K562 (cell line): ENCODE results near the gene CIAO2B. TPM values are rescaled to one million over a fixed set of nuclear protein-coding genes. Genes with fewer than 3 reads are reported as not detected.

Experiments used
- ATAC-seq: fragments of 200-7000 bp; cut with Tn5 transposase; 3 replicates; pipeline ENCODE4 v1.9.1; 2020; ENCODE audit warnings: moderate library complexity
- BruUV-seq: library from RNA; stranded (reverse); fragments of 400-500 nt; replicated peaks from 2 replicates; lab custom pipeline; 2021; lab: Mats Ljungman, UMichigan
- CTCF ChIA-PET: fragments of 300-600 bp; formaldehyde crosslinking; extraction: SDS; loops from one replicate; lab custom pipeline; 2021; ENCODE audit warnings: low intra/inter-chr PET ratio; lab: Yijun Ruan, JAX
- POLR2A ChIA-PET: fragments of 300-600, 350-650 bp; sonication (Branson Sonifier 250); formaldehyde crosslinking; extraction: SDS; loops from one replicate; lab custom pipeline; 2021; ENCODE audit warnings: antibody characterized with exemption, inconsistent platforms; lab: Yijun Ruan, JAX
- DNase-seq, 4 experiments: peaks; one replicate each; pipeline versions ENCODE4 v3.0.0 to v3.0.0-alpha.2; 2011 to 2018; ENCODE audit warnings: low spot score in 3 of 4, mixed read lengths in 3 of 4; ENCODE audit errors: extremely low read depth in 1 of 4
- FAIRE-seq: peaks from 2 replicates; lab custom pipeline; 2011; peaks lifted over from hg19 to GRCh38; lab: Jason Lieb, UNC
- H2AFZ ChIP-seq: 2 replicates; pipeline ENCODE4 v1.6.0; 2011; ENCODE audit warnings: low read depth, low read length, control low read depth, inconsistent platforms
- H3K27ac ChIP-seq: fragments of 200-600 bp; 3 replicates; pipeline ENCODE4 v1.8.0; 2011; ENCODE audit warnings: low read depth, mild to moderate bottlenecking, control low read depth, inconsistent platforms, low read length, moderate library complexity, mixed read lengths; ENCODE audit errors: extremely low read depth
- H3K27me3 ChIP-seq, 2 experiments: fragments of 300-600 bp in 1 of 2; 2 replicates in 1 of 2; 3 replicates in 1 of 2; pipeline versions ENCODE4 v1.6.0 to v1.8.0; 2011; ENCODE audit warnings: inconsistent platforms in 2 of 2, low read length in 2 of 2, mild to moderate bottlenecking in 1 of 2, mixed read lengths in 1 of 2, moderate library complexity in 1 of 2; ENCODE audit not compliant: control insufficient read depth in 2 of 2, insufficient read depth in 2 of 2
- H3K36me3 ChIP-seq: fragments of 300-600 bp; 3 replicates; pipeline ENCODE4 v1.8.0; 2011; ENCODE audit warnings: mild to moderate bottlenecking, low read length, inconsistent platforms; ENCODE audit not compliant: control insufficient read depth, insufficient read depth
- H3K4me1 ChIP-seq, 2 experiments: fragments of 200-600 bp in 1 of 2; replicated peaks in 1 of 2; 2 replicates in 1 of 2; 3 replicates in 1 of 2; pipeline versions ENCODE4 v1.5.1 to v1.8.0; 2011; ENCODE audit warnings: inconsistent platforms in 2 of 2, low read length in 2 of 2, mild to moderate bottlenecking in 1 of 2, mixed read lengths in 1 of 2, moderate library complexity in 1 of 2; ENCODE audit not compliant: control insufficient read depth in 2 of 2, insufficient read depth in 2 of 2
- H3K4me2 ChIP-seq: 2 replicates; pipeline ENCODE4 v1.6.1; 2011; ENCODE audit warnings: low read length, control low read depth, inconsistent platforms, mixed read lengths; ENCODE audit not compliant: insufficient read depth
- H3K4me3 ChIP-seq: fragments of 200-600 bp; sonication (generic), shearing (Covaris generic); 2 replicates; pipeline ENCODE4 v1.5.1; 2016; ENCODE audit warnings: control low read depth, inconsistent platforms
- H3K79me2 ChIP-seq: fragments of 200-600 bp; 3 replicates; pipeline ENCODE4 v1.8.0; 2011; ENCODE audit warnings: low read length, inconsistent platforms; ENCODE audit not compliant: control insufficient read depth, insufficient read depth
- H3K9ac ChIP-seq, 2 experiments: 2 replicates each; pipeline versions ENCODE4 v1.6.0 to v1.6.1; 2011; ENCODE audit warnings: low read depth in 2 of 2, low read length in 2 of 2, control low read depth in 1 of 2, inconsistent platforms in 1 of 2, mild to moderate bottlenecking in 1 of 2, mixed read lengths in 1 of 2; ENCODE audit not compliant: insufficient read depth in 1 of 2
- H3K9me1 ChIP-seq: one replicate; pipeline ENCODE4 v1.6.0; 2011; ENCODE audit warnings: inconsistent platforms, mild to moderate bottlenecking, low read length, moderate library complexity; ENCODE audit not compliant: control insufficient read depth, insufficient read depth
- H3K9me3 ChIP-seq: replicated peaks from 2 replicates; pipeline ENCODE4 v1.5.1; 2011; ENCODE audit warnings: low read depth, low read length, inconsistent platforms; ENCODE audit not compliant: control insufficient read depth, insufficient read depth
- H4K20me1 ChIP-seq: replicated peaks from 2 replicates; pipeline ENCODE4 v1.6.1; 2011; ENCODE audit warnings: low read length, inconsistent platforms, mixed read lengths; ENCODE audit not compliant: control insufficient read depth, insufficient read depth
- CBX8 ChIP-seq: fragments of 200-600 bp; sonication (generic); IDR thresholded peaks from 2 replicates; pipeline ENCODE4 v1.6.1; 2012; ENCODE audit warnings: borderline replicate concordance, mixed run types, low read depth, mild to moderate bottlenecking, moderate library complexity, mixed read lengths, low read length, control low read depth, inconsistent platforms; ENCODE audit not compliant: poor library complexity, severe bottlenecking; ENCODE audit errors: extremely low read depth
- FOXK1 ChIP-seq: sonication (generic); formaldehyde crosslinking; IDR thresholded peaks from 2 replicates; pipeline ENCODE4 v1.8.0; 2022; ENCODE audit warnings: missing genetic modification reagents, mild to moderate bottlenecking, borderline replicate concordance
- PHF21A ChIP-seq: fragments of 450-650 bp; IDR thresholded peaks from 2 replicates; pipeline ENCODE4 v1.6.1; 2017; ENCODE audit warnings: low read depth, borderline replicate concordance
- TEAD1 ChIP-seq, 2 experiments: fragments of 450-650 bp in 1 of 2; sonication (generic) in 1 of 2; formaldehyde crosslinking; IDR thresholded peaks; 2 replicates each; pipeline versions ENCODE4 v1.4.0 to v1.8.0; 2020 to 2022; ENCODE audit warnings: mild to moderate bottlenecking in 2 of 2, missing genetic modification reagents in 1 of 2
- WGBS: fragments of 100-300 bp; shearing (Covaris generic); methylation state at CpG from one replicate; pipeline ENCODE4 v1.1.6; 2016; ENCODE audit warnings: low coverage, mixed read lengths; ENCODE audit not compliant: insufficient coverage; ENCODE audit errors: missing lambda C conversion rate; 5-methylcytosine and 5-hydroxymethylcytosine counted together
- in situ Hi-C: fragments of 300-500 bp; cut with MboI; formaldehyde crosslinking; loops from 4 replicates; pipeline ENCODE4 v1.15.0; 2018; ENCODE audit warnings: inconsistent platforms, mixed read lengths
- intact Hi-C: fragments of 100-400 bp; cut with micrococcal nuclease; formaldehyde crosslinking; loops from 2 replicates; pipeline ENCODE4 v1.14.2; 2022
- polyA plus RNA-seq, 8 experiments: library from polyadenylated mRNA; depleted of rRNA in 4 of 8; stranded (reverse) in 5 of 8; unstranded in 3 of 8; fragments of >200 nt; fragmentation: Nextera tagmentation in 2 of 8; fragmentation: Illumina TruSeq in 1 of 8; extraction: Ambion mirVana in 2 of 8; extraction: Trizol in 1 of 8; gene quantifications; 2 replicates each; pipeline versions ENCODE4 v1.2.1 to v1.2.3, GENCODE V29; 2011 to 2014; ENCODE audit warnings: inconsistent platforms in 1 of 8, missing spikeins in 1 of 8
- total RNA-seq, 7 experiments: library from RNA; depleted of rRNA in 6 of 7; stranded (reverse); fragments of >200 nt in 6 of 7; fragmentation: Illumina TruSeq in 2 of 7; extraction: Trizol in 2 of 7; gene quantifications; 2 replicates each; pipeline versions ENCODE4 v1.2.1 to v1.2.3, GENCODE V29; 2011 to 2021; ENCODE audit warnings: low replicate concordance in 1 of 7
- TF ChIP-seq, protein P1 (sequence below): sonication (generic); formaldehyde crosslinking; IDR thresholded peaks from 2 replicates; pipeline ENCODE4 v1.8.1; 2023; ENCODE audit warnings: mild to moderate bottlenecking, missing genetic modification reagents

The CIAO2B gene
- total and polyA plus RNA-seq, 9 of the 15 experiments (the other 6 are each of a cell fraction or from before 2014, with no cell fraction given) = 86.8 to 182 (median 113) TPM

DNA sequence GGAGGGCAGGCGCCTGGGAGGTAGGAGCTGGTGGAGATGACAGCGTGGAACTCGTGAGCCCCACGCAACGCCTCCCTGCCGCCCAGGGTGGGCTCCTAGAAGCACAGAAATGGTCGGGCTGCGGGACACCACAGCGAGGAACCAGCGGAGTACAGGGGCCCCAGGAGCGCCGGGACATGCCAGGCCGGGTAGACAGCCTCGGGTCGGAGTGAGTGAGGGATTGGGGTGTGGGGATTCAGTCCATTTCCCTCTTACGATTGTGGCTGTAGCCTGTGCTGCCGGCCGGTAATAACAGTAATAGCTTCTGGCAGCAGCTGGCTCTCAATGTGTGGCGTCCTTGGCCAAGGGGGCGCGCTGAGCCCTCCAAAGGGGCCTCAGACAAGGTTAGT is 14.6 kb upstream of the CIAO2B start:
- 46% methylated on average over 13 of the region's 21 CpGs for WGBS
- no peaks in the 10 kb centered on the region for H3K27me3 ChIP-seq
- no peak overlapping the region for H3K9ac ChIP-seq
- no peak for FAIRE-seq
- H3K4me1 ChIP-seq = peaks cover 5 to 11% of the 10 kb centered on the region in 2 experiments; a peak in 1 of 5 replicates
- intact Hi-C loops = loop anchor here (5.0 kb wide), 2 partner anchors 52 to 153 kb away; no protein-coding TSS in a partner anchor
- no peaks in the 10 kb centered on the region for H3K79me2 ChIP-seq
- H2AFZ ChIP-seq = no peak overlapping the region
- TF ChIP-seq FOXK1 (CRISPR knock-in tag) = no peak
- no peak for TF ChIP-seq CBX8
- TF ChIP-seq TEAD1 (CRISPR knock-in tag; IDR thresholded peaks at IDR 0.05) = no peak
- TF ChIP-seq, protein P1, sequence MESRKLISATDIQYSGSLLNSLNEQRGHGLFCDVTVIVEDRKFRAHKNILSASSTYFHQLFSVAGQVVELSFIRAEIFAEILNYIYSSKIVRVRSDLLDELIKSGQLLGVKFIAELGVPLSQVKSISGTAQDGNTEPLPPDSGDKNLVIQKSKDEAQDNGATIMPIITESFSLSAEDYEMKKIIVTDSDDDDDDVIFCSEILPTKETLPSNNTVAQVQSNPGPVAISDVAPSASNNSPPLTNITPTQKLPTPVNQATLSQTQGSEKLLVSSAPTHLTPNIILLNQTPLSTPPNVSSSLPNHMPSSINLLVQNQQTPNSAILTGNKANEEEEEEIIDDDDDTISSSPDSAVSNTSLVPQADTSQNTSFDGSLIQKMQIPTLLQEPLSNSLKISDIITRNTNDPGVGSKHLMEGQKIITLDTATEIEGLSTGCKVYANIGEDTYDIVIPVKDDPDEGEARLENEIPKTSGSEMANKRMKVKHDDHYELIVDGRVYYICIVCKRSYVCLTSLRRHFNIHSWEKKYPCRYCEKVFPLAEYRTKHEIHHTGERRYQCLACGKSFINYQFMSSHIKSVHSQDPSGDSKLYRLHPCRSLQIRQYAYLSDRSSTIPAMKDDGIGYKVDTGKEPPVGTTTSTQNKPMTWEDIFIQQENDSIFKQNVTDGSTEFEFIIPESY (CRISPR knock-in tag) = 0 out of 2 replicates have a peak, but pooled peaks have one; percentile 5
- no peak for TF ChIP-seq PHF21A
- TF ChIP-seq, all 486 proteins: peak for 1
- no peak overlapping the region for H3K4me2 ChIP-seq
- in situ Hi-C loops = no loop called here
- no peak for ATAC-seq
- CTCF ChIA-PET = interaction anchor here (0.6 kb wide), 1 partner anchor 224 kb away, joined by 3 read pairs; no protein-coding TSS in a partner anchor
- H3K27ac ChIP-seq = no peak overlapping the region
- H3K36me3 ChIP-seq = peaks cover 3% of the 10 kb centered on the region; the same call in 1 of the 3 replicates
- H3K9me1 ChIP-seq = no peaks in the 10 kb centered on the region
- no peak overlapping the region for H3K4me3 ChIP-seq
- DNase-seq = no peak
- no TSS peak for BruUV-seq
- POLR2A ChIA-PET = no interaction called here
- H3K9me3 ChIP-seq = peaks cover 2% of the 10 kb centered on the region
- H4K20me1 ChIP-seq = no peaks in the 10 kb centered on the region
